DLD1 (cell line): ENCODE data around the gene CACNA1D.

Experiments
- in situ Hi-C: cut with HindIII; loops from 2 replicates; pipeline ENCODE4 v1.10.0; 2017; ENCODE audit warnings: low sequenced_read_pairs

The CACNA1D gene

GRCh38 chr3:53525765-53526703 is 31.6 kb downstream of the CACNA1D start:
- in situ Hi-C loops: no loop called here

DNA sequence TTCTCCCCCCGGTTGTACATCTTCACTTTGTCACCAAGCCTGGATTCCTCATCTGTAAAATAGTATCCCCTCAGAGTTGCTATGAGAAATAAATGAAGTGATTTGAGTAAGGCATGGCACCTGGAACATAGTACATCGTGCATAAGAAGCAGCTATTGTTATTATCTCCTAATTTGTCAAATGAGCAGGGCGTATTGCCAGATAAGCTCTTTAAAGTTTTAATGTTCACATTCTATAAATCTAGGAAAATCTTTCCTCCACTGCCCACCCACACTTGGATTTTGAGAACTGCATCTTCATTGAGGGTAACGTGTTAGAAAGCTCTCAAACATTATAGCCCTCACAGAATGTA is 32.3 kb downstream of the CACNA1D start:
- in situ Hi-C loops: no loop called here

- in situ Hi-C loops: no loop called here
Observed at GRCh38 chr3:53530205-53530604, 35.8 kb downstream of the CACNA1D start.

DNA sequence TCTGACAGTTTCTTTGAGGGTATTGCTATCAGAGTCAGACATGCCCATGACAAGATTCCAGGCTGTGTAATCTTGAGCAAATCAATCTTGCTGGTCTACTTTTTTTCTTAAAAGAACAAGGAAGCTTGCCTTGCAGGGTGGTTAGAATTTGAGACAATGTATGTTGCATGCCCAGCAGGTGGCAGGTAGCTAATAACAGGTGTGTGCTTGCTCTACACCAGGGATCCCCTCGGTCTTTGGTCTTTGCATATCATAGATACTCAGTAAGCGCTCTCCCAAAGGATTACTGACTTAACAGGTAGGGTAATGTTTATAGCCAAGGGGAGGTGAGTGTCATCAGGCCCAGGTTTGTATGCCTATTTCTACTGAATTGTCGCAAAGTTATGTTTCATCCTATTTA is 37.3 kb downstream of the CACNA1D start:
- in situ Hi-C loops: no loop called here

DNA sequence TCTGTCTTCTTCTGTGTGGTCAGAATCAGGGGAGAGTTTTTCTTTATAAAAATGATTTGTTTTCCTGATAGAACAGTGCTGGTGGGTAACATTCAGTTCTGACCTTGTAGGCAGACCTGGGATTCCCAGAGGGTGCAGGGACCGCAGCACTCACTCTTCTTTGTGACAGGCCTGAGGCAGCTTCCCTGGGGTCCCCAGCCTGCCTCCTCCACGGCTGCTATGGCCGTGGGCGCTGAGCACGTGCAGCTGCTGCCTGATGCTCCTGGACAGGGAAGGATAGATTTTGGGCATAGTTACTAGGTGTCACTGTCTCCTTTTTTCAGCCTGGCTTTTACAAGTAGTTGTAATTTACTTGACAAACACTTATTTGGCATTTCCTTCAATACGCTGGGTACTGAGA is 39.1 kb downstream of the CACNA1D start:
- in situ Hi-C loops: no loop called here

DNA sequence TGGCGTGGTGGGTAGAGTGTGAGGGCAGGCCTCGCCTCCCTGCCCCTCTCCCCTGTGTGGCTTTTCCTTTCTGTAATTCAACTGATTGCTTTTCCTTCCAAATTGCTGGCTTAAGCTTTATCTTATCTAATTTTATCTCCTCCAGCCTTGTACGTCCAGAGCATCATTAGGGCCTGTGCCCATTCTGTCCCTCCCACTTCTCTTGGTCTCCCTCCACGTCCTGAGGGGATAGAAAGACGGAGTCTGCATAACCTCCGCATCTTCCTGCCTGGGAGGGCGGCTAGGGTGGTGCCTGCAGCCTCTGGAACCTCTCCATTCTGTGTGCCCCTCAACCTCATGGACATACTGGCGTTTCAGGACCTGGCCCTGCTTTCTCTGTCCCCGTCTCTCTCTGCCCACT is 39.8 kb downstream of the CACNA1D start:
- in situ Hi-C loops: no loop called here

DNA sequence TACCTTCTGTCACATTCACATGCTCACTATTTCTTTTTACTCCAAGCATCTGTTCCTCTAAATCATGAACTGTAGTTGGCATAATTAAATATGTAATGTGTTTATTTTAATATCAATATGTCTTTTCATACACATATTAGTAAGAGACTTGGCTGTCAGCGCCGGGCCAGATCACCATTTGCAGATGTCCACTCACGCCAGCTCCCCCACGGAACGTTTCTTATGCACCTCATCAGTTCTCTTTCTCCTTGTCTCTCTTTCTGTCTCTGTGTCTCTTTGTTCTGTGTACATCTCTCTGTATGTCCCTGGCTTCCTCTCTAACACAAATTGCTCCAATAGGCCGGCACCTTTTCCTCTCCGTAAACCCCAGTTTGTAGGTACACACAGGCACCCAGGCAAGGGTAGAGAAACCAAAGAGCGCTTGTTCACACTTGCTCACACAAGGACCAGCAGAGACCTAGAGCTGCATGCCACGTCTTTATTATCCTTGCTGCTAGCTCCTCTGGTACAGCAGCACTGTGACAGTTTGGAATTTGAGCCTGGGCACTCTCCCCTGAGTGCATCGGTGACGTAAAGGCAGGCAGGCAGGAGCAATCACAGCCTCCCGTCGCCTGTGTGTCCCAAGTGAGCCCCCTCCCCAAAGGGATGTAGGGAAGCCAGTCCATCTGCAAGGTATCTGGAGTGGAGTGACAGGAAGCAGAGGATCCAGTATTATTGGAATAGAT is 40.4 kb downstream of the CACNA1D start:
- in situ Hi-C loops: no loop called here

GRCh38 chr3:53536282-53536681 is 41.9 kb downstream of the CACNA1D start:
- in situ Hi-C loops: no loop called here

DNA sequence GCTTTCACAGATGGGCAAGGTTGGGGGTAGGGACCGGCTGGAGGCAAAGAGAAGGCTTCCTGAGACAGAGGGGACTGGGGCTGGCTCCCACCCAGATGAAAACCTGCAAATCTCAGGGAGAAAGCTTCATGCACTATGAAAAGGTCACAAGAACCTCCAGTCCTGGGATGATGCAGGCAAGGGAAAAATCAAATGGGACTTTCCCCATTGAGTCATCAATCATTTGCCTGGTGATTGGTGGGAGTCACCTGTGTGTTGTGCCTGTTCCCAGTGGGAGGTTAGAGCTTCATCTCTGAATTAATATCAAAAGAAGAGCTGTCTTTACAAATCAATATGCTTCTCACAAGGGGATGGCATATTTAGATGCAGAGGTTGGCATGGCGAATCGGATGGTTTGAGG is 49.9 kb downstream of the CACNA1D start:
- in situ Hi-C loops: no loop called here

- in situ Hi-C loops: no loop called here
Observed at GRCh38 chr3:53545310-53545995, 51.0 kb downstream of the CACNA1D start.

GRCh38 chr3:53545996-53546359 is 51.6 kb downstream of the CACNA1D start:
- in situ Hi-C loops: no loop called here

DNA sequence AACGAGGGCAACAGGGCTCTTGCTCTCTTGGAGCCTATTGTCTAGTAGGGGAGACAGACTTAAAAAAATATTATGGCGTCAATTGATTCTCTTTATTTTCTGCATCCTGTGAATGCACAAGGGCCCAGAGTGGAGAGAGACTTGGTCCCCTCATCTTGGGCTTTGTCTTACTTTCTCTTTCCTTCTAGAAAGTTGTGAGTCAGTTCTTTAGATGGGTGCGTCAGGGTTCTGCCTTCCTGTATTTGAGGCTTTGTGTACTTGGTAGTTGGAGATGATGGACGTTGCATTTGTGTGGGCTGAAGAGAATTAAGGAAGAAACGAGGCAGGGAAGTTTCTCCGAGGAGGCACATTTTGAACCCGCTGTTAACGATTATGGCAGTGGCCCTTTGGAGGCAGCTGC is 52.9 kb downstream of the CACNA1D start:
- in situ Hi-C loops: no loop called here

GRCh38 chr3:53550005-53550620 is 55.7 kb downstream of the CACNA1D start:
- in situ Hi-C loops: no loop called here

DNA sequence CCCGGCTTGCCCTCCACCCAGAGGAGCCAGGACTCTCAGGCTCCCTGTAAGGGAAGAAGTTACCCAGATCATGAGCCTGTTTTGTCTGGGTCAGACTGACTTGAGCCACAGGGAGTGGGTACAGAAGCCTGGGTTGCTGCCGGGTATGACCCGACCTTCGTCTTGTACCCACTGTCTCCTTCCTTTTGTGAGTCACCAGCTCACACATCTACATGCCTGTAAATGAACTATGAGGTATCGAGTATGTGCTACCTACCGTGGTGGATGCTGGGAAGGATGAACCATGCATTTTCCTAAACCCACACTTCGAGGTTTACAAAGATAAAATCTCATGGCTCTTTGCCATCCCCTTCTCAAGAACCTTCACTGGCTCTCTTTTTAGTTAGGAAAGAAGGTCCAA is 56.9 kb downstream of the CACNA1D start:
- in situ Hi-C loops: no loop called here

DNA sequence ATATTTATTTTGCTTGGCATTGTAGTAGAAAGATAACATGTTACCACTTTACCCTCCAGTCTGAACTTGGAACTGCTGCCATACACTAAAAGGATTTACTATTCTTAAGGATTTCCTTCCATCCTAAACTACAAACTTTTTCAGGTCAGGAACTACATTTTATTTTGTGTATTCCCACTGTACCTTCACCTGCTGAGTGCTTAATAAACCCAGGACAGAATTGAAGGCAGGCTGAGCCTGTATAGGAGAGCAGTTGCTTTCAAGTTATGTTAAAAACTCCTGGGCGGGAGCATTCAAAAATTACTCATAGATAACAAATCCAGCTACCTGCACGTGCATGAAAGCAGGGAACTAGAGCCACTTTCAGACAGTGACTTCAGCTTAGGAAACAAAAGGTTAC is 58.3 kb downstream of the CACNA1D start:
- in situ Hi-C loops: no loop called here

GRCh38 chr3:53553200-53553599 is 58.8 kb downstream of the CACNA1D start:
- in situ Hi-C loops: no loop called here

- in situ Hi-C loops: no loop called here
Observed at GRCh38 chr3:53554559-53555067, 60.2 kb downstream of the CACNA1D start.

DNA sequence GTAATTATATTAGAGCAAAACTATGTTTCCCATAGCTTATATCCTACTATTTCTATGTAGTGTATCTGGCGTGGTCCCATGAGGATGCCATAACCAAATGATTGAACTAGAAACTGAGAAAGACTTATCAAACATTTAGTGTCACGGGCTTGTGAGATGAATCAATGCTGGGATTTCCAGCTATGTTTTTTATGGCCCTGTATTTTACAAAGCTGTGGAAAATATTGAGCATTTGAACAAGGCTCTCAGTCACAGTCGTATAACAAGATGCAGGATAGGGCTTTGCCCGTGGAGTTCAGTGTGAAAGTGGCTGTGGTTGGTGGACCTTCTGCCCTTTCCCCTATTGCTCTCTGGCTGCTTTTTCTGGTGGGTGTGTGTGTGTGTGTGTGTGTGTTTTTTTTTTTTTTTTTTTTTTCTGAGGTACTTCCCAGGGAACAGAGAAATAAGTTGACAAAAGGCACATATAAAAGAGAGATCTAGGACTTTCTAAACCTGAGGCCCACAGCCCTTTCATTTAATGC is 60.7 kb downstream of the CACNA1D start:
- in situ Hi-C loops: no loop called here

GRCh38 chr3:53566461-53567145 is 72.2 kb downstream of the CACNA1D start:
- in situ Hi-C loops: no loop called here

- in situ Hi-C loops: no loop called here
Observed at GRCh38 chr3:53570081-53570480, 75.7 kb downstream of the CACNA1D start.
